ENCODE results near the gene SPEF2.
A peak's percentile ranks its signal among the peaks of the same experiment; 100 is the strongest.

SPEF2 gene

GRCh38 chr5:35698047-35698808 lies 80.6 kb downstream of the SPEF2 start:
- DNase-seq (ENCODE audit: low read depth in 3 of 3, low spot score in 1 of 3) = no peak

GRCh38 chr5:35707659-35708058 lies 90.0 kb downstream of the SPEF2 start:
- DNase-seq (ENCODE audit: low read depth in 3 of 3, low spot score in 1 of 3) = no peak

- no peak for DNase-seq (ENCODE audit: low read depth in 3 of 3, low spot score in 1 of 3)
Measured at GRCh38 chr5:35709688-35710087, 92.0 kb downstream of the SPEF2 start.

GRCh38 chr5:35717718-35718117 lies 100.1 kb downstream of the SPEF2 start:
- DNase-seq (ENCODE audit: low read depth in 3 of 3, low spot score in 1 of 3) = no peak

- DNase-seq (ENCODE audit: low read depth in 3 of 3, low spot score in 1 of 3) = no peak
Measured at GRCh38 chr5:35735718-35736117, 118.1 kb downstream of the SPEF2 start.

GRCh38 chr5:35736280-35736679 lies 118.6 kb downstream of the SPEF2 start:
- peak in 1 of 3 donors; percentile 18 for DNase-seq (ENCODE audit: low read depth in 3 of 3, low spot score in 1 of 3)

GRCh38 chr5:35741126-35741716 lies 123.6 kb downstream of the SPEF2 start:
- DNase-seq (ENCODE audit: low read depth in 3 of 3, low spot score in 1 of 3) = no peak

GRCh38 chr5:35741971-35742370 lies 124.3 kb downstream of the SPEF2 start:
- DNase-seq (ENCODE audit: low read depth in 3 of 3, low spot score in 1 of 3) = no peak

- no peak for DNase-seq (ENCODE audit: low read depth in 3 of 3, low spot score in 1 of 3)
Measured at GRCh38 chr5:35743644-35744043, 126.0 kb downstream of the SPEF2 start.

GRCh38 chr5:35745193-35745592 lies 127.5 kb downstream of the SPEF2 start:
- DNase-seq (ENCODE audit: low read depth in 3 of 3, low spot score in 1 of 3) = no peak

- no peak for DNase-seq (ENCODE audit: low read depth in 3 of 3, low spot score in 1 of 3)
Measured at GRCh38 chr5:35745660-35746059, 128.0 kb downstream of the SPEF2 start.

- DNase-seq (ENCODE audit: low read depth in 3 of 3, low spot score in 1 of 3) = no peak
Measured at GRCh38 chr5:35752012-35752411, 134.3 kb downstream of the SPEF2 start.

- no peak for DNase-seq (ENCODE audit: low read depth in 3 of 3, low spot score in 1 of 3)
Measured at GRCh38 chr5:35753500-35753899, 135.8 kb downstream of the SPEF2 start.

GRCh38 chr5:35754481-35754880 lies 136.8 kb downstream of the SPEF2 start:
- no peak for DNase-seq (ENCODE audit: low read depth in 3 of 3, low spot score in 1 of 3)

GRCh38 chr5:35755966-35756365 lies 138.3 kb downstream of the SPEF2 start:
- no peak for DNase-seq (ENCODE audit: low read depth in 3 of 3, low spot score in 1 of 3)

GRCh38 chr5:35758151-35758724 lies 140.6 kb downstream of the SPEF2 start:
- no peak for DNase-seq (ENCODE audit: low read depth in 3 of 3, low spot score in 1 of 3)

GRCh38 chr5:35761541-35761940 lies 143.9 kb downstream of the SPEF2 start:
- DNase-seq (ENCODE audit: low read depth in 3 of 3, low spot score in 1 of 3) = no peak

- DNase-seq (ENCODE audit: low read depth in 3 of 3, low spot score in 1 of 3) = no peak
Measured at GRCh38 chr5:35762368-35762767, 144.7 kb downstream of the SPEF2 start.

GRCh38 chr5:35765921-35766320 lies 148.3 kb downstream of the SPEF2 start:
- no peak for DNase-seq (ENCODE audit: low read depth in 3 of 3, low spot score in 1 of 3)

GRCh38 chr5:35771300-35771699 lies 153.6 kb downstream of the SPEF2 start:
- no peak for DNase-seq (ENCODE audit: low read depth in 3 of 3, low spot score in 1 of 3)

- no peak for DNase-seq (ENCODE audit: low read depth in 3 of 3, low spot score in 1 of 3)
Measured at GRCh38 chr5:35771839-35772238, 154.2 kb downstream of the SPEF2 start.

GRCh38 chr5:35773967-35774366 lies 156.3 kb downstream of the SPEF2 start:
- no peak for DNase-seq (ENCODE audit: low read depth in 3 of 3, low spot score in 1 of 3)

GRCh38 chr5:35776757-35777156 lies 159.1 kb downstream of the SPEF2 start:
- DNase-seq (ENCODE audit: low read depth in 3 of 3, low spot score in 1 of 3) = no peak
